HG03175 (cell line): ENCODE measurements around the gene SLC39A1.
A peak's percentile ranks its signal among the peaks of the same experiment; 100 is the strongest.
"Not testable (repeated sequence)": the region's sequence is repeated elsewhere in the genome, so short reads cannot be mapped to it uniquely, and the experiment has no call there.

Experiments
- ATAC-seq: cut with Tn5 transposase; IDR thresholded peaks from one replicate; pipeline ENCODE4 v1.9.1; 2021; ENCODE audit warnings: mild to moderate bottlenecking, moderate library complexity; ENCODE audit not compliant: unreplicated experiment

The SLC39A1 gene

DNA sequence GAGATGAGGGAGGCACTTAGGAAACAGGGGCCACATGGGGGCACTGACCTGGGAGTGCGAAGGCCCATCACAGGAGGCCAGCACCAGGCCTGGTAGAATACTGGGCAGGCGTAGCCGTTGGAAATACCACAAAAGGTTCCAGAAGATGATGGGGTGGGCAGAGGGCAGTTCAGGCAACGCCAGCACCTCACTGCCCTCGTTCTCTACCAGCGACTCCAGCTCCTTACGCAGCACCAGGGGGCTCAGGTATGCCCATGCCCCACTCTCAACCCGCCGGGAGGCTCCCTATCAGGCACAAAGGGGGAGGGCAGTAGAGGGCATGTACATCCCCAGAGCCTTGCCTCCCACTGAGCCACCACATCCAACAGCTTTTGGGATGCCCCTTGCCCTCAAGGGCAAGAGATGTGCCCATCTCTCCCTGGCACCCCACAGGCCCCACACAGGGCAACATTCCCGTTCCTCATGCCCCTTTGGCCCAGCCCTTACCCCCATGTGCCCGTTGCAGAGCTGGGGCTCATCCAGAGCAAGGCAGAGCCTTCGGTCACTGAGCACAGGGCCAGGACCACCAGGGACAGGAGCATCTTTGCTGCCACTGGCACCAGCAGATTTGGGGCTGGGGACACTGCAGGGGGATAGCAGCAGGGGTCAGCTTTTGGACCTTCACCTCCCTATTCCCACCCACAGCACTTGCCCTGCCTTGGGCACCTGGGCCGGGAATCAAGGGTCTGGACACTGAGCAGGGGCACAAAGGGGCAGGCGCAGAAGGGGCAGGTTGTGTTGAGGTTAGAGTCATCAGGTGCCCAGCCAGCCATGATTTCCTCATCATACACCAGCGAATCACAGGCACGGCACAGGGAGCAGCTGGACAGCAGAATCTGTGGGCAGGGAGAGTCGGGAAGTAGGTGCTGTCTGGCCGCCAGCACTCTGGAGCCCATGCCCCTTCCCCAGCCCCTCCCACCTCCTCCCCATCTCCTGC, 30.9 kb downstream of the SLC39A1 start:
- ATAC-seq, result no peak

DNA sequence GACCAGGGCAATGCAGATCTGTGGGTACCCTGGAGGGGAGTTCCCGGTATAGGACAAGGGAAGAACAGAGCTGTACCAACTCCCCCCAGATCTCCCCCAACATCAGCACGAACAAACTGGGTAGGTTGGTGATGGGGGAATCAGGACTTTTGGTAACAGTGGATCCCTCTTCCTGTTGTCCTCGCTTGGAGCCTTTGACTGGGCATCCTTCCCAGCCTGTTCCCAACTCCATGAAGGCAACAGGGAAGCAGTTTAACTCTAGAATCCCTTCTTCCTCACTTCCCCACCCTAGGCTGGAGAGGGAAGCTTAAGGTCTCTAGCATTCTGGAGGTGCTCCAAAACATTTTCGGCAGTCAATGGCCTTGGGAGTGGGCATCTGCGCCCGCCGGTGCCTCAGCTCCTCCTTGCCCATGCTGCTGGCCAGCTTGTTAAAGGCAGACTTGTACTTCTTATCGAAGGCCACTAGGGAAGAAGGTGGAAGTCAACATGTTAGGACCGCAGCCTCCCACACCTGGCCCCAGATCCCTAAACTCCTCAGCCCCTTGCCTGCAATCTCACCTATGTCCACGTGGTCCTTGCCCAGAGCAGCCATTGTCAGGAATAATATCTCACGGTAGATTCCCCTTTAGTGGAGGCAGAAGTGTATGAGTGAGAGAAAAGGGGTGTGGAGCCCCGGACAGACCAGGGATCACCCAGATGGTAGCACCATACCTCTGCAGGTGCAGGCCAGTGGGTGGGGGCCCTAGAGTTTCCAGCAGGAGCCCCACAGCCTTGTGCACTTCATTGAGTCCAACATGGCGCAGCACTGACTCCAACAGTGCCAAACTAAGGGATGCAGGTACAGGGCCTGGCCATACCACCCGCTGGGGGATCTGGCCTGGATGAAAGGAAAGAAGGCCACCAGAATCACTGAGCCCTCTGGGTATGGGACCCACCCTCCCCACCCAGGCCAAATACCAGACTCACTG, 33.1 kb downstream of the SLC39A1 start:
- ATAC-seq, result no peak

DNA sequence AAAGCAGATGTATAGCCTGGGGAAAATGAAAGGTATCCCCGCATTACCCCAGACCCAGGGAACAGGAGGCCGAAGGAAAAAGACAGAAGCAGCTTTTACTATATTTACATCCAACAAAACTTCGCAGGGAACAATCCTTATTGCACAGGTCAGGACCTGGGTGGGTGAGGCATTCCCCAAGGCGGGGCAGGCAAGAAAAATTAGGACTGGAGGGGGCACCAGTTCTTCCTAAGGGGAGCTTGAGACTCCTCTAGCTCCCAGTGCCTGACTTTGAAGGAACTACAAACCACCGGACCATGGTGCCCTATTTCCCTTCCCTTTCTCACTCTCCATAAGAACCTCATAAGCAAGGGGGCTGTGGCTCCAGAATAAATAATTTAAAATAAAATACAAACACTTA, 33.9 kb downstream of the SLC39A1 start:
- no peak for ATAC-seq

DNA sequence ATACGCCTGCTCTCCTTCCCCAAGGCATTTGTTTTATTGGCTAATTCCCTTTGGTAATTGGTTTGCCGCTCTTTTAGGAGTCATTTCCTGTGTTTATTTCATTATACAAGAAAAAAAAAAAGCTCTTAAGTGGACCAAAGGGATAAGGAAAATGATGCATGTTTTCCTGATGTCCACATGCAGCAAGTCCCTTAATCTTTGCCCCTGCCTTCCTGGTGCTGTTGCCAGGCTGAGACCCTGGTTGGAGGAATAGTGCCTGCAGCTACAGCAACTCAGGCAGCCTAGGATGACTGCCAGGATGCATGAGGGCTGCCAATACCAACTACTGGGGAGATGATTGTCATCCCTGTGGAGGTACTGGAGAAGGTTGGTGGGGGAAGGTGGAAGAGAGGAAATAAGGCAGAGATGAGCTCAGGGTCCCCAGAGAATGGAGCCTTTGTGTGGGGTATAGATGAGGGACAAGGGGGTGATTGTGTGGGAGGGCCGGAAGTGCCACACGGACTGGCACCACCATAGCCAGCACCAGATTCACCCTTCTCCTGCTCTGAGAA, 34.5 kb downstream of the SLC39A1 start:
- ATAC-seq, result no peak

DNA sequence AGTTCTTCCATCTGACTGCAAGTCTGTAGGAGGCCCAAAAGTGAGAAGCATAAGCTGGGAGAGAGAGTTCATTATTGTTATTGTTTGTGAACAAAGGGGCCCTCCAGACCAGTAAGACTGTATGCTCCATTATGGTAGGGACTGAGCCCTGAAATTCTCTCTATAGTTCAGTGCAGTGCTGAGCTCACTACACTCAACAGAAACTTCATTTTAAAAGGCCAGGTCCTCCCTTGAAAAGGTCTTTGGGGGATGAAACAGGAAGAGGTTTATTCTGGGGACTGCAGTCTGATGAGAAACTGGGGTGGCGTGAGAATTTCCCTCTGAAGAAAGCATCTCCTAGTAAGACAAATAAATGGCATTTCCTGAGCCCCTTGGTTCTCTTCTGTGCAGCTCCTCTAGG, 35.1 kb downstream of the SLC39A1 start:
- no peak for ATAC-seq

DNA sequence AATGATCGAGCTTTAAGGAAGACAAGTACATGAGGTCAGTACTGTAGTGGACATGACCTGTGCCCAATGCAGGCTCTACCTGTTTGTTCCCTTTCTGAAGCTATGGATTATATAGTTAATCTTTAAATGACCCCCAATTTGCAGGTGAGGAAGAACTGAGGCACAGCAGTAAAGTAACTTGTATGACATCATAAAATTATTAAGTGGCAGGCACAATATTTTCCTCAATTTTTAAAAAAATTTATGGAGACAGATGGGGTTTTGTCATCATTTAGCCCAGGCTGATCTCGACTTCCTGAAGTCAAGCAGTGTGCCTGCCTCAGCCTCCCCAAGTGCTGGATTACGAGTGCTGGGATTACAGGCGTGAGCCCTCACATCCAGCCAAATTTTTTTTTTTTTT, 36.9 kb downstream of the SLC39A1 start:
- no peak for ATAC-seq

DNA sequence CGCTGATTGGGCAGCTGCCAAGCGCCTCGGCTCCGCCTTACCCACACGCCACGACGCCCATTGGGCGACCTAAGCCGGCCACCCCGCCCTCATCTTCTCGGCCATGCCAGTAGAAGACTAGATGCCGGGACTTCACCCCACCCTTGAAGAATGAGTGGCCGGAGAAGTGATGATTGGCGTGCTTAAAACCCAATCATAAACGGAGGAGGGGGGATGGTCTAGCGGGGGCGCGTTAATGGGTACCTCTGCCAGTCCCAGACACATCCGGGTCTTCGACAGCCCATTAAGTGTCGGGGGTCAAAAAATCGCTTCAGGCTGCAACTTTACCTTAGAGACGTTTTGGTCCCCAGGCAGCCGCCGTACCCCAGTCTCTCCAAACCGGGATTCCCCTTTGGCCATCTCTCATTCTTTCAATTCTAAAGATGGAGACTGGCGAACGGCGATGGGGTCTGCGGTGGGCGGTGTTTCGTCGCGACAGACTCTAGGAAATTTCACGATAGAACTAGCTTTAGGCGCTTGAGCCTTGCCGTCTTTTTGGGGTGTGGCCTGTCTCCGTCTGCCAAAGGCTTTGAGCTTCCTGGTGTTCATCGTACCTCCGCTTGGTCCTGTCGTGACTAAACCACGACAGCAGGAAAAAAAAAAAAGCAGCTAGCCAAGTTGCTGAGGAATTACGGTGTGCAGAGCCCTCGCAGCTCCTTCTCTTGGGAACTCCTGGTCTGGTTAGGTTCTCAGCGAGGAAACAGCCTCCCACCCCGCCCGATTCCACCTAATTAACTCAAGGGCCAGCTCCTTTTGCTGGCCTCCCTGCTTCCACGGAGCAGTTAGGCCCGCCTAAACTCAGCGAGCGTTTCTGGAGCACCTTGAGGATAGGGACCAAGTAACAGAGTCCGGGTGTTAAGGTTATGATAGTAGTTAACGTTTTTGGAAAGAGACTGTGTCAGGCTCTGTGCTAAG, 40.1 kb downstream of the SLC39A1 start, which contains the start of gene GATAD2B:
Gene GATAD2B, minus strand, starts transcription at position 1 of the 954 bp plus-strand sequence. CDS start 94,625 bp downstream, outside the sequence.
- peak; percentile 93 for ATAC-seq

DNA sequence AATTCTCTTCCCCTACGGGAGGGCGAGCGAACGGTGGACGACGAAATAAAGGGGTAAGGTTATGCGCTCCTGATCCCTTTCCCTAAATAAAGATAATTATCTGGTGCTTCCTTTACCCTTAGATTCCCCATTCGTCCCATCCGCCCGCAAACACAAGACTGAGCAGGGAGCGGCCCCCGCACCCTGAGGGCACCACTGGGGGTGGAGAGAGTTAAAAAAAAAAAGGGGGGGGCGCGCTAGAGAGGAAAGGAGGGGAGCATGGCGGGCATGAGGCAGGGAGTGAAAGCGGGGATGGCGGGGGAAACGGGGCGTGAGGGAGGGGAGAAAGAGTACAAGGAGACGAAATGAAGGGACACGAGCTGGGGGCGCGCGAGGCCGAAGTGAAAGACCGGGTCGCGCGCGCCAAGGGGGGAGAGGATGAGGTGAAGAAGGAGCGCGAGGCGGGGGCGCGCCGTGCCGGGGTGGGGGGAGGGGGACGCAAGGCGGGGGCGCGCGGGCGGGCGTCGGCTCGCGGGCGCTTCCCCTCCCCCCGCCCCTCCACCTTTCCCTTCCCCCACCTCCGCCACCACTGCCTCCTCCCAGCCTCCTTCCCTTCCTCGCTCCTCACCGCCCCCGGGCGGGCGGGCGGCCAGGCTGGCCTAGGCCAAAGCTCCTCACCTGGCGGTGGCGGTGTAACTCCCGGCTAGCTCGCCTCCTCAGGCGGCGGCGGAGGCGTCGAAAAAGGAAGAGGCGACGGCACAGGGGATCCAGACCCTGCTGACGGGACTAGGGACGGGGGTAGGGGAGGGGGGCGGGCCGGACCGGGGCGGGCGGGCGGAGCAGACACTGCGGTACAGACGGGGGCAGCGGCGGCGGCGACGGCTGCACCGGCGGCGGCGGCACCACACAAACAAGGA, 41.0 kb downstream of the SLC39A1 start:
- ATAC-seq, result peak; percentile 27

DNA sequence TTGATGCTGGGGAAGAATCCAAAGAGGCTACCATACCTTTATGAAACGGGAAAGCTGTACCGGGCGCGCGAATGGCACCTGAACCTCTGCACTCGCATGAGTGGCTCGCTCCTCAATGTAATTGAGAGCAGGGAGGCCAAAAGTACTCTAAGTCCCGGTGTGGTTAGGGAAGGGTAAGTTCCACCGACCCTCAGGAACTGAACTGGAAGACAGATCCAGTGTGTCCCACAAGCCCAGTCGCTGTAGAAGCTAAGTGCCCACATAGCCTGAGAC, 41.6 kb downstream of the SLC39A1 start:
- no peak for ATAC-seq

DNA sequence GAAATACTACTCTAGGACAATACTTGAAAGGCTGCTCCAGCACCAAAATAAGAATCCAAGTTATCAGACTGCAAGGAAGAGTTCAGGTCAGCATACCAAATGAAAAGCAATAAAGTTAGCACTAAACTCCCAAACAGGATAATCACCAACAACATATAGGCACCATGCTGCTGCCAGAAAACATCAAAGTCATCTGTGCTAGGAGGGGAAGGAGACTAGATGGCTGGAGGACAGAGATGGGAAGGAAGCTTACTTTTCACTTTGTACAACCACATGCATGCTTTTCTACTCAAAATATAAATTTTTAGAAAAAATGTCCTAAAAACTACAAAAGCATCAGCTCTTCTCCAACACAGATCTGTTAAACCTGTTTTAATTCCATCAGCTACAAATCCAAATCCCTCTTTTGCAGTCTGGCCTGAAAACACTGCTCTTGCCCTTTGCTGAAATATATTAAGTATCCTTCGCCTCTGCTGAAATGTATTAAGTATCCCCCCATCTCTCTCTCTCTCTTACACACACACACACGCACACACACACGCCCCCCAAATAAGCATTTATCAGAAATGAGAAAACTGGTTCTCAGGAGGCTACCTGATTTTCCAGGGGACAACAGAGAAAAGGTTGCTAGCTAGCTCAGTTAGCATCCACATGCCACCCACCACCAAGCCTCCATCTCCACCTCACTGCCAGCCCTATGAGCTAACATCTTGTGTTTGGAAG, 42.1 kb downstream of the SLC39A1 start:
- ATAC-seq, result no peak

DNA sequence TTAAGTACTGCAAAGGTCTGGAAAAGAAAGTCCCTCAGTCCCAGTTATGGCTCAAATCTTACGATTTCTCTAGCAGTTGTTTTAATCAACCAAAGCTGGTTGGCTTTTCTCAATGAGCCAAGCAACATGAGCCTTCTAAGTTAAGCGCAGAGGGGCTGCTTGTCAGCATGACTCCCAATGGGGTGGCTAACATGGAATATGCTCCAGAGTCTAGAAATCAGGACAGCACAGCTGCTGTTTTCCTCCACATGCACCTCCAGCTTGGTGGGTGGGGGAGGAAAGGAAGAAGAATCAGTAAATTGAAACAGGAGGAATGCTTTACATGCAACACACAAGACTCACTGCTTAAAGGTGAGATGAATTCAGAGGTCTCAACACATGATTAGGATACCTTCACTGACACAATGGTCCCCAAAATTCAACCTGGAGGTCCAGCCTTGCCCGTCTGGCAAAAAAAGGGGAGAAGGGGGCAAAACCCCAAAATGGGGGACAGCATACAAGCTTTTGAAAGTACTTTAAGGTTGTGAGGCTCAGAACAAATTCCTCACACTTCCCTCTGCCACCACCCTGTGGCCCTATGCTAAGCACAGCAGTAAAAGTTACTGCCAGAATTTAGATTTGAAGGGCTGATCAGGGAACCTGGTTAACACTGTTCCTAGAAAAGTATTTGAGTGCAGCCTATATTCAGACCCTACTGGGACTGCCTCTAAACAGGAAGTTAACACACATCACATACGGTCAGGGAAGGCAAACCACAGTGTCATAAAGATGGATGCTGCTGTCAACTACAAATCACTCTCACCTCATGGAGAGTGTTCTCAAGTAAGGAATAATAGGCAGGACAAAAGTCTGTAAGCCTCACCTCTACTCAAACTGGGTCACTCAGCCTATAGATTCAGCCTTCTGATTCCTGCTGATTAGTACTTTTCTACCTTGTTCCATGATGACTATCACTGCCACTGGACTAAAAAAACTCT, 43.2 kb downstream of the SLC39A1 start:
- ATAC-seq, result no peak

DNA sequence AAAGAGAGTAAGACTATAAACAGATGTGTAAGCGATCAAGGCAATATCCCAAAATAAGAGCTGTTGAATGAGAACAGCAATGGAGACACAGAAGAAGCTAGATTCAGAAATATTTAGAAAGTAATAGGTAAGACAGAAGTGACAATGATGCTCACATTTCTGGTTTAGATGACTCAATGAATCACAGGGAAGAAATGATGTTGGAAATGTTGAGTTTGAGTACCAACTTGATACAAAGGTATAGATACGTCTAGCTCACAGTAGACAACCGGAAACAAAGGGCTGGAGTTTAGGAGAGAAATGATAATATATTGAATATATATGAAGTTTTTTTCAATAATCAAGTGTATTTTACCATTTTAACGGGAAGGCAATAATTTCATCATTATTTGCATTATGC, 47.0 kb downstream of the SLC39A1 start:
- ATAC-seq, result no peak

DNA sequence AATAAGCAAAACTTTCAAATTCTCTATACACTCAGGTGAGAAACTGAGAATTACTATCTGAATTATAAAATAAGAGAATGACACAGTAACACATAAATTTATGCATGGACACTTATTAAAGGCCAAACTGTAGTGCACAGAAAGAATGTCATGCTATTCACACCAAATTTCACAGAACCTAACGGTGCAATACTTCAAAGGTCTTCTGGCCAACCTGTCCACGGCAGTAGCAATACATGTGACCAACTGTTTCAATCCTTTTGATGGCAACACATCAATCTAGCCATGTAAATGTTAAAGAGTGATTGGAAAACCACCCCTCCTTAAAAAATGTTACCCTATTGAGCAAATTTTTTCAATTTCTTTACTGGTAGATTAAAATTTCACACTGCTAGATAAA, 51.0 kb downstream of the SLC39A1 start:
- no peak for ATAC-seq

DNA sequence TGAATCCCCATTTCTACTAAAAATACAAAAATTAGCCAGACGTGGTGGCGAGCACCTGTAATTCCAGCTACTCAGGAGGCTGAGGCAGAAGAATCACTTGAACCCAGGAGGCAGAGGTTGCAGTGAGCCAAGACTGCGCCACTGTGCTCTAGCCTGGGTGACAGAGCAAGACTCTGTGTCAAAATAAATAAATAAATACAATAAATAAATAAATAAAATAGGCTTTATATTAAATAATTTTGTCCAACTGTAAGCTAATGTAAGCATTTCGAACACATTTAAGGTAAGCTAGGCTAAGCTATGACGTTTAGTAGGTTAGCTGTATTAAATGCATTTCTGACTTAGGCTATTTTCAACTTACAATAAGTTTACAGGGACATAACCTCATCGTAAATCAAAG, 52.8 kb downstream of the SLC39A1 start:
- ATAC-seq, result not testable (repeated sequence)
